Uterus (tissue), 2 donors: ENCODE results near the gene VCL.

ENCODE experiments used
- POLR2A ChIP-seq, 2 donors: fragments of 450-650 bp; IDR thresholded peaks; one replicate each; pipeline ENCODE4 v1.6.1; 2016; ENCODE audit warnings: antibody characterized with exemption in 2 of 2, mild to moderate bottlenecking in 1 of 2, moderate library complexity in 1 of 2
- TF ChIP-seq, protein P1 (sequence below), 4 experiments: fragments of 200-600 bp in 2 of 4; fragments of 450-650 bp in 2 of 4; sonication (generic) in 2 of 4; IDR thresholded peaks; one replicate each; pipeline ENCODE4 v1.5.1; 2016 to 2019; ENCODE audit warnings: antibody characterized with exemption in 4 of 4, mild to moderate bottlenecking in 2 of 4, moderate library complexity in 1 of 4

DNA sequence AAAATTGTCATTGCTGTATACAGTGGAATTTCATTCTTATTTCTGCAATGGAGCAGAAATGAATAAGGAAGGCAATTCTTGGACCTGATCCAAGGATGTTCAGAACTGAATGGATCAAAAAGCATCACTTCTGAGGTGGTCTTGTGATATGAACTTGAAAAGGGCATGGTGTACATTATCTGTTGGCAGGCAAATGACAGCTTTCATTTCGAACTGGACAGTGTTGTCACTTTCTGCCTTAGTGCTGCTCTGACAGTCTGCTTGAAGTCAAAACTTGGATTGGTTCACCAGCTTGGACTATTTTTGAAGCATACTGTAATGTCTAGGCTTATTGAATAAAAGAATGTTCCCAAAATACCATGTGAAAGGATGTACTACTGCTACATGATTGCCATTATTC, 52.0 kb downstream of the VCL start:
- TF ChIP-seq, protein P1, sequence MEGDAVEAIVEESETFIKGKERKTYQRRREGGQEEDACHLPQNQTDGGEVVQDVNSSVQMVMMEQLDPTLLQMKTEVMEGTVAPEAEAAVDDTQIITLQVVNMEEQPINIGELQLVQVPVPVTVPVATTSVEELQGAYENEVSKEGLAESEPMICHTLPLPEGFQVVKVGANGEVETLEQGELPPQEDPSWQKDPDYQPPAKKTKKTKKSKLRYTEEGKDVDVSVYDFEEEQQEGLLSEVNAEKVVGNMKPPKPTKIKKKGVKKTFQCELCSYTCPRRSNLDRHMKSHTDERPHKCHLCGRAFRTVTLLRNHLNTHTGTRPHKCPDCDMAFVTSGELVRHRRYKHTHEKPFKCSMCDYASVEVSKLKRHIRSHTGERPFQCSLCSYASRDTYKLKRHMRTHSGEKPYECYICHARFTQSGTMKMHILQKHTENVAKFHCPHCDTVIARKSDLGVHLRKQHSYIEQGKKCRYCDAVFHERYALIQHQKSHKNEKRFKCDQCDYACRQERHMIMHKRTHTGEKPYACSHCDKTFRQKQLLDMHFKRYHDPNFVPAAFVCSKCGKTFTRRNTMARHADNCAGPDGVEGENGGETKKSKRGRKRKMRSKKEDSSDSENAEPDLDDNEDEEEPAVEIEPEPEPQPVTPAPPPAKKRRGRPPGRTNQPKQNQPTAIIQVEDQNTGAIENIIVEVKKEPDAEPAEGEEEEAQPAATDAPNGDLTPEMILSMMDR (IDR thresholded peaks at IDR 0.05) = no peak
- no peak for TF ChIP-seq POLR2A (IDR thresholded peaks at IDR 0.05)
